GM21723 (cell line): ENCODE data around the gene CTNND2.
A peak's percentile ranks its signal among the peaks of the same experiment; 100 is the strongest.

Experiments
- ATAC-seq: cut with Tn5 transposase; IDR thresholded peaks from one replicate; pipeline ENCODE4 v1.9.1; 2021; ENCODE audit warnings: mild to moderate bottlenecking, moderate library complexity; ENCODE audit not compliant: unreplicated experiment

CTNND2 gene

GRCh38 chr5:11212706-11213105, 691.5 kb downstream of the CTNND2 start:
- no peak for ATAC-seq

DNA sequence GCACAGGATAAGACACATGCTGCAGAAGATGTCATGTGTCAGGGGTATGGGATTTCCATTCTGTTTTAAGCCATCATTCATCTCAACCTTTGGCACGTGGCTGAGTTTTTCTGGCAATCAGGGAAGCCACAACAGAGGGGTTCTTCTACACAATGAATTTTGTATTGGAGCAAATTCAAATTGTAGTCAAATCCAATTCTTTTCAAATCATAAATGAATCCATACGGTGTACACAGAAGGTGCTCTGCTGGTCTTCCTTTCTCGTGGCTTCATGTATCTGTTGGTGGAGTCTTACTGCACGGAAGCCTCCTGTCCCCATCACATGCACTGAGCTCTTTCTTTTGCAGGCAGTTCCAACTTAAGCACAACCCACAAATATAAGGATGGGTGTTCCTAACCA, 706.5 kb downstream of the CTNND2 start:
- no peak for ATAC-seq

DNA sequence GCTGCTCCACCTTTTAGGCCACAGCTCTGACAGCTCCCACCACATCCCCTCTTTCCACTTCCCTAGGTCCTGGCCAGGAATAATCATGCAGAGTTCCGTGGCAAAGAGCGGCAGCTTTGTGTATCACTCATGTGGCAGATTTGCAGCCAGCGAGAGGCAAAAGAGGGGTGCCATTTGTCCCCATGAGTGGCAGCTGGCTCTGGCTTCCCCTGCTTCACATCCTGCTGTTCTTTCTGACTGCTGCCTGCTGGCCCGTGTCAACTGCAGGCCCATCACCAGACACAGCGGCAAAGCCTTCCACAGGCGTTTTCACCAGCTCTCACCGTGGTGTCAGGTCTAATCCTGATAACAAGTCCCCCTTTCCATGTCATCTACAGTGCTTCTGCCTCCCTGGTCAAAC, 712.6 kb downstream of the CTNND2 start:
- ATAC-seq: no peak

- no peak for ATAC-seq
Measured at GRCh38 chr5:11182441-11183080, 721.7 kb downstream of the CTNND2 start.

GRCh38 chr5:11181940-11182339, 722.3 kb downstream of the CTNND2 start:
- ATAC-seq: no peak

DNA sequence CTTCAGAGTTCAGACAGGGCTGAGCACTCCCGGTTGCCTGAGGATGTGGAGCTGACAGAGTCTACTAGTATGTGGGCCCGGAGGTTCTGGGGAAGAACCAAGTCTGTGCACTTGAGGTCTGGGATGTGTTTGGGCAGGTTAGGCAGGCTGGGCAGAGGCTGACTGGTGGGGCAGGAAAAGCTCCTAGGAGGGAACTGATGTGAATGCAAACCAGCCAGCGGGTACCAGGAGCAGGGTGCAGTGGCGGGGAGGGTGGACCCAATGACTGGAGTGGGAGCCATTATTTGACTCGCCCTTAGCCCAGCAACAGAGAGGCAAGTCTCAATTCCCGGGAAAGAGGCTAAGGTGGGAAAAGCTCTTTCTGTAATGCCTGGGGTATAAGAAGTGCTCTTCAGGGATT, 723.4 kb downstream of the CTNND2 start:
- ATAC-seq: no peak

- ATAC-seq: no peak
Measured at GRCh38 chr5:11177999-11178711, 726.1 kb downstream of the CTNND2 start.

DNA sequence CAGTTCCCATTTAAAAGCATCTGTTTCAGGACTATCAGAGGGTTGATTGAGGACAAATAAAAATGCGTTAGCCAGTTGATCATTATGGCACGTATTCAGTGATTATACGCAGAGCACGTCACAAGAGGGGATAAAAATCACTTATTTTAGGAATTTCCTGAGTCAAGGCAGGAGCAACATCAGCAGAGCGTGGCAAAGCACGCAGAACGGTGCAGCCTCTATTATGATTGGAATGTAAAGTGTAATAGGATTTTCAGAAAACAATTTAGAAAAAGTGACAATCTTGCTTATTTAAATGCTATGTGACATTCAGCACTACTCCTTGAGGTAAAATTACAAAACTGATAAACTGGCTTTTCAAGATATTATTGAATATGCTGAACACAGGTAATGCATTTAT, 729.7 kb downstream of the CTNND2 start:
- ATAC-seq: no peak

DNA sequence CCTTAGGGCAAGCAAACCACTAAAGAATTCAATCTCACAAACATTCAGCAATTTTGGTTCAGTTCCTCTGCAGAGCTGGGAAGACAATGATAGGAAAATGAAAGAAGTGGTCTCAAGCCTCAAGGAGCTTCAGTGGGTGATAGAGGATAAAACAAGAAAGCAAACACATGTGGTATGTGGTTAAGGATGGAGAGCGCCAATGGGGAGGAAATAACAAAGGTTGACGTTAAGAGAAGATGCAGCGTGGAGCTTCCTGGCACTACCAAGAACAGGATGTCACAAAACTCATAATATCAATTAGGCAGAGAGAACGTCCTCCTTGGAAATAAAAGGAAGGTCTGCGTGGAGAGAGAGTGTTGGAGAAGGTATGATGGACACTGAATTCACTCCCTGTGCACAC, 731.8 kb downstream of the CTNND2 start:
- no peak for ATAC-seq

DNA sequence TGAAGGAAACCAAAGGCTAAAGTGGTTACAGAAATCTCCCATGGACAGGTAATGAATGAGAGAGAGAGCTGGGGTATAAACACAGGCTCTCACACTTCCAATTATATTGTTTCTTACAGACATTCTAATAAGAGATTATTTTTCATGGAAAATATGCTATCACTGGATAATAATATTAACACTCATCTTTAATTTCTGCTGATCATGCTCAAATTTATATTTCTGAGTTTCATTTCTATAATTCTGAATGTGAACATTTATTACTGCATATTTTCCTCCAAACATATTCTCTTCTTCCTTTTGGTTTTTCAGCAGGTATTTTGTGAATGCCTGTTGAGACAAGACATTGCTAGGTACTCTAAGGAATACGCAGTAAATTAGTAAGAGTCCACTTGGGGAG, 733.0 kb downstream of the CTNND2 start:
- ATAC-seq: no peak

DNA sequence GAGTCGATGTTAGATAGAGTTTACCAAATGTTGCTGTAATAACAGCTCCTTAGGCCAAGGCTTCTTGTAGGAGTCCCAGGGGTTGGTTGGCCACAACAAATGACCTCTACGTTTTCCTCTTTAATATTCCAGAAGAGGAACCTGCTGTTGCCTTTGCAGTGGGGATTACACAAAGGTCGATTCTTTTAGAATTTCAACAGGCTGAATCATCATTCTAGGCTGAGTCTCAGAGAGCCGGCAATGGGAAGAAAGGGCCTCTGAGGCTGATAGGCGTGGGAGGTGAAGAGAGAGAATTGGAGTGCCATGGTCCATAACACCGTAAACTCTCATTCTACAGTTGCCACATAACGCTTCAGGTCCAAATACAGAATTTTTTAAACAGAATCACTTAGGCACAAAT, 737.3 kb downstream of the CTNND2 start:
- no peak for ATAC-seq

GRCh38 chr5:11164531-11165294, 739.5 kb downstream of the CTNND2 start:
- no peak for ATAC-seq

GRCh38 chr5:11157132-11157531, 747.1 kb downstream of the CTNND2 start:
- ATAC-seq: no peak

- ATAC-seq: no peak
Measured at GRCh38 chr5:11153670-11154382, 750.4 kb downstream of the CTNND2 start.

GRCh38 chr5:11152368-11152767, 751.9 kb downstream of the CTNND2 start:
- ATAC-seq: no peak

DNA sequence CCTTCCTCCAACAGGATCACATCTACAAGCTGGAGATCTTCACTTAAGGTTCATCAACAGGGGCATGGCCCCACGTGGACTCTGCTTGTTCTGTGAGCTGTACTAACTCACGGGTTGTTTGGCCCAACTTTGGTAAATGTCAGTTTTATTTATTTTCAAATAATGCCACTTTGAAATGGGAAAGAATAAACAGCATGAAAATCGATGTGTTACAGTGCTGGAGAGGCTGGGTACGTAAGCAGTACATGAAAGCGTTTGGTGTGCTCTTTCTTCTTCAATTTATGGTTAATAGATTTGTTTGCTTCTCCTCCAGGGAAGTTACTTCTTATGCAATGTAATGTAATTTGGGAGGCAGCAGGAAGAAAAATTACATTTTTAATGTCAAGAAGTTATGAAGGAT, 753.3 kb downstream of the CTNND2 start:
- no peak for ATAC-seq

DNA sequence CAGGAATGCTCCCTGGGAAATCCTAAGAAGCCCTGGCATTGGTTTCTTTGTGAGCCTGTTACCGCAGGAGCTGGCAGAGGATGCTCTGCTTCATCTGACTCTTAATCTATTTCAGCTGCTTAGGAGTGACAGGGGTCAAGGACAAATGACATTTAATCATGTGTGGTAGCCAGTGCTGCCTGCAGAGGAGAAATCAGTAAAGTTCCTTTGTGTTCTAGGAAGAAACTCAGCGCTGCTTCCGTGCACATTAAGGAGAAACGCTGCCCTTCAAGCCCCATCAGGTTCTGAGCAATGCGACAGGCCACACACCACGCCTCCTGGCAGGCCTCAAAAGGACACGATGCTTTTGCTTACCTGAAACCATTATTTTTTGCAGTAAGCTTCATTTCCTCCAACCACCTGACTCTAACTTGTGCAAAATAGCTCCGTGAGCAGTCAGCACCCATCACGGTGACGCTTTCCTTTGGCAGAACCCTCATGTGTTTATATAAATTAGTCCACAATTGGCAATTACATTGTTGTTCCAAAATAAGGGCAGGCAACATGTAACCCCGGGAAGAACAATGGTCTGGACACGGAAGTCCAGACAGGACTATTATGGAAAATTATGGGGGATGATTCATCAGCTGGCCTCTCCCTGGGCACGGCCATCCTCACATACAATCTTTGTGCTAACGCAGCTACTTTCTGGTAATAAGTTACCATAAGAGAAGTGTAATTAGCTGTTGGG, 755.3 kb downstream of the CTNND2 start:
- no peak for ATAC-seq

DNA sequence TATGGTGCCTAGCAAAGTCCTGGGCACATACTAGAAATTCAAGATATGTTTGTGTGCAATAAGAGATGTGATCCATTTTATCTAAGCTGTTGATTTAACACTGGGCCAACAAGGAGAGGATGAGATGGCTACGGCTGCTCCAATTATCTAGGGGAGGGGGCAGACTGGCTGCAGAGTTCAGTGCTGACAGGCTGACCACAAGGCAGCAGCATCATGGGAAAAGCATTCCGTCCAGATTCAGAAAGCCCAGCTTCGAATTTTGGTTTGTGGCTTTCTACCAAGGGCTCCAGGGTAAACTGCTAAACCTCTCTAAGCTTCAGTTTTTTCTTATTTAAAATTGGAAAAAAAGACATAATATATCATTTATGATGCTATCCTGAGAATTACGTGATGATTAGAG, 758.1 kb downstream of the CTNND2 start:
- no peak for ATAC-seq

DNA sequence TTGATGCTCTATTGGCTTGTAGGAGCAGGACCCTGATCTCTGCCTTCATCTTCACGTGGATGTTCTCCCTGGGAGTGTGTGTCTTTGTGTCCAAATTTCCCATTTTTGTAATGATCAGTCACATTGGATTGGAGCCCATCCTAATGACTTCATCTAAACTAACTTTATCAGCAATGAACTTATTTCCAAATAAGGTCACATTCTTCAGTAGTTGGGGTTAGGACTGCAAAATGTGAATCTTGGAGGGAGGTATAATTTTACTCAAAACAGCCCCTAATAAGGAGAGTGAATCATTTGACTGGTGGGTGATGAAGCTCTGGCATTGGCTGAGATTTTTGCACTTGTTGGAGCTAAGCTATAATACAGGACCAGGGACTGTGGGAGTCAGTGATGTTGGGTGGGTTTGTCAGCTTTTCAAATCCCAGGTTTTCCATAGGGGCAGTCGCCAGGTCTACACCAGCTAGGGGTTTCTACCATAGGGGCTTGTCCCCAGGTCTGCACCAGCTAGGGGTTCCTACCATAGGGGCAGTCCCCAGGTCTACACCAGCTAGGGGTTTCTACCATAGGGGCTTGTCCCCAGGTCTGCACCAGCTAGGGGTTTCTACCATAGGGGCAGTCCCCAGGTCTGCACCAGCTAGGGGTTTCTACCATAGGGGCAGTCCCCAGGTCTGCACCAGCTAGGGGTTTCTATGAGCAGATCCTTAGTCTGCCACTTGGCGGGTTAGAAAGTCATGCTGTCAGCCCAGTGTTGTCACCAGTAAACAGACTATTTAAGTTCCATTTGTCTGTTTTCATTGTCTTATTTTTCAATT, 760.6 kb downstream of the CTNND2 start:
- peak; percentile 80 for ATAC-seq
